Stimulated activated CD4-positive, alpha-beta T cell treated with anti-CD3 and anti-CD28 coated beads, Interleukin-1b, Interleukin-23, amount 100 ng/mL, for 48 hours (primary cell): Measurements from ENCODE around the gene IKBIP.
A peak's percentile ranks its signal among the peaks of the same experiment; 100 is the strongest.
"Not testable (repeated sequence)": the region's sequence is repeated elsewhere in the genome, so short reads cannot be mapped to it uniquely, and the experiment has no call there.

Experiments
- DNase-seq: peaks from one replicate; pipeline ENCODE4 v3.0.0-alpha.2; 2020

IKBIP gene, protein sequence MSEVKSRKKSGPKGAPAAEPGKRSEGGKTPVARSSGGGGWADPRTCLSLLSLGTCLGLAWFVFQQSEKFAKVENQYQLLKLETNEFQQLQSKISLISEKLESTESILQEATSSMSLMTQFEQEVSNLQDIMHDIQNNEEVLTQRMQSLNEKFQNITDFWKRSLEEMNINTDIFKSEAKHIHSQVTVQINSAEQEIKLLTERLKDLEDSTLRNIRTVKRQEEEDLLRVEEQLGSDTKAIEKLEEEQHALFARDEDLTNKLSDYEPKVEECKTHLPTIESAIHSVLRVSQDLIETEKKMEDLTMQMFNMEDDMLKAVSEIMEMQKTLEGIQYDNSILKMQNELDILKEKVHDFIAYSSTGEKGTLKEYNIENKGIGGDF

DNA sequence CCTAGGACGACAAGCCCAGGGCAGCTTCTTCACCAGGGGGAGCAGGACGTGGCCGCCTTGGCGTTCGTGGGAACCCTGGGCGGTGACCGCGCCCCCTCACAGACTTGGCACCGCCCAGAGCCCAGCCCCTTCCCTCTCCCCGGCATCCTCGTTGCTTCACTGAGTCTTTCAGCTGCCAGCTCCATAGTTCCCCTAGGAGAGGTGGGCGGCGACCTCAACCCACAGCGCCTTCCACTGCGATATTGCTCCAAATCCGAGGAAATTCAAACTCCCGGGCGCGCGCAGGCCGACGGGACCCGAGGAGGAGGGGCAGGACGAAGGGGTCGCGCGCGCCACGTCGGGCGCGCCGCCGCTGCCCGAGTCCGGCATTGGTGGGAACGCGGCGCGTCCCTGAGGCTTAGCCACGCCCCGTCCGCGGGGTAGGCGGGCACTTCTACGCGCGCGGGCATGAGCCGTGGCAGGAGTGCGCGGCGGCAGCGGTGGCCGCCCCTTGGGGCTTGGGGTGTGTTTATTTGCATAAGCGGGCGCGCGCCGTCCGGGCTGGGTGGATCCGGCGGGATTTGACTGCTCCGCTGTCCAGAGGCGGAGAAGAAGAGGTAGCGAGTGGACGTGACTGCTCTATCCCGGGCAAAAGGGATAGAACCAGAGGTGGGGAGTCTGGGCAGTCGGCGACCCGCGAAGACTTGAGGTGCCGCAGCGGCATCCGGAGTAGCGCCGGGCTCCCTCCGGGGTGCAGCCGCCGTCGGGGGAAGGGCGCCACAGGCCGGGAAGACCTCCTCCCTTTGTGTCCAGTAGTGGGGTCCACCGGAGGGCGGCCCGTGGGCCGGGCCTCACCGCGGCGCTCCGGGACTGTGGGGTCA lies at the start of gene IKBIP, which contains the start of gene APAF1:
Gene IKBIP, minus strand, starts transcription at position 77 of the 860 bp plus-strand sequence. CDS start 87 bp downstream, outside the sequence.
Gene APAF1, plus strand, starts transcription at position 579 of the 860 bp plus-strand sequence. CDS start 3,070 bp downstream, outside the sequence.
- peak; percentile 95 for DNase-seq

DNA sequence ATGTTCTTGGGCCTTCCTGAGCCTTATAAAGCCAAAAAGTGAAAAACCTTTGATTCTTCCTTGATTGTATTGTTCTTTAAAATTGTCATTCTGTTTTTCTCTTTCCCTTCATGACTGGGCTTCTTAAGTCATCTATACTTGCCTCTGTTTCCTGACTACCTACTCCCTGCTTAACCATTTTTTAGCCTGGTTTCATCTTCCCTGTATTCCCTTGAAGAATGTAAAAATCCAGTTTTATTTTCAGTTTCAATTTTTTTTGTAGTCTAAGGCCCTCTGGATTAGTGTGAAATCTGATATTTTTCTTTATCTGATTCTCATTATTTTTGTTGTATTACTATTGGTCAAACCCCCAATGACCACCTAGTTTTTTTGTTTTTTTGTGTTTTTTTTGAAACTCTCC lies 46.8 kb upstream of the IKBIP start:
- DNase-seq: no peak

DNA sequence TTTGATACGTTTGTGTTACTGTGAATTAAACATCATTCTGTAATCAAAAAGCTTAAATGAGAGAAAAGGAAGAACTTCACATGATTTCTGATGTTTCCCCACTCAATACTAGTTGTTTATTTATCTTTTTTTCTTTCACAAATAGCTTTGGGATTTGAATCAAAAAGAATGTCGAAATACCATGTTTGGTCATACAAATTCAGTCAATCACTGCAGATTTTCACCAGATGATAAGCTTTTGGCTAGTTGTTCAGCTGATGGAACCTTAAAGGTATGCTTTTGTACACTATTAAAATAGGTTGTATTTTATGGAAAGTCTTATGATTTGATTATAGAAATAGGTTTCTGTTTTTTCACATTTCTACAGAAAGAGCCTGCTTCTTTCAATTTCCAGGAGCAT lies 42.0 kb upstream of the IKBIP start:
- no peak for DNase-seq

DNA sequence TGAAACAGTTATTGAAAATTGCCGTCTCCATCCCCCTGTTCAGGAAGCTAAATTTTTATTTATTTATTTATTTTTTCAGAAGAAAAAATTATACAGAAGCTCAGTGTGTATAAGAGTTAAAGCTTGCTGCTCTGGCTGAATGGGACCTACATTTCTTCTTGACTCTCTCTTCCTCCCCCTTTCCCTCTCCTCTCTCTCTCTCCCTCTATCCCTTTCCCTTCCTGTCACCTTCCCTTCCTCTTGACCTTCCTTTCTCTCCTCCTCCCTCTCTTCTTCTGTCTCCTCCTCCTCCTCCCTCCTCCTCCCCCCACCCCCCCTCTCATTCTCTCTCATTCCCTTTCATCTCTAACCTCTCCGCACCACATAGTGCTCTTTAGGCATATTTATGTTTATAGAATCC lies 39.6 kb upstream of the IKBIP start:
- DNase-seq: no peak

DNA sequence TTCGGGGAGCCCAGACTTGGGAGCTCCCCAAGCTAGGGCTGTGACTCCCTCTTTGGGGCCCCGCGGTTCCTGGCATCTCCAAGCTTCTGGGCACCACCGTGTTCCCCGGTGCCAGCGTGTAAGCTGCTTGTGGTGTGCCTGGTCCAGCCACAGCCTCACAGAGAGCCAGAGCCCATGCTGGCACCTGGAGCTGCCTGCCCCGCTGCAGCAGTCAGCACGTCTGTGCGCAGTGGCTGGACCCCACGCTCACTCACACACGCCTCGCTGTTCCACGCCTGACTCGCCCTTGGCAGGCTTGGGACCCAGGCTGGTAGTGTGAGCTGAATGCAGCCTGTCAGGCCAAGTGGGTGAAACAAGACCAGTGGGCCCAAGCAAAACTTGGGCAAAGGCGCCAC lies 35.0 kb upstream of the IKBIP start:
- DNase-seq: no peak

DNA sequence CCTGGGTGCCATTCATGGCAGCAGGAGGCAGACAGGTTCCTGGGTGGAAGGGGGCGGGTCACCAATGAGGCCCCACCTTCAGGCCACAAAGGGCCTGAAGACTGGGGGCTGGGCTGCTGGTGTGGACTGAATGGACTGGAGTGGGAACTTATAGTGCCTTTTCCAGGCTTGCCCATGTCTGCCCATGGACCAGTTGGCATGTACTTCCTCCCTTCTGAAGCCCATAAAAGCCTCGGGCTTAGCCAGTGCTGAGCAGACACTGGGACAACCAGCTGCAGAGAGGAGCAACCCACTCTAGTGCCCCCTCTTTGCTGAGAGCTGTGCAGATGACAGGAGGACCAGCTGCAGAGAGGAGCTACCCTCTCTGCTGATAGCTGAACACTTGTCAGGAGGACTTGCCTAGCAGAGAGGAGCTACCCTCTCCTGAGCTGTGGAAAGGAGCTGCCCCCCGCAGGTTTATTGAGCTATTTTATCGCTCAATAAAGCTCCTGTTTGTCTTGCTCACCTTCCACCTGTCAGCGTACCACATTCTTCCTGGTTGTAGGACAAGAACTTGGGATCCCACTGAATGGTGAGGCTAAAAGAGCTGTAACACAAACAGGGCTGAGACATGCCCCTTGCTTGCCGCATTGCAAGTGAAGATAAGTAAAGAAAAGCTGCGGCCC lies 34.5 kb upstream of the IKBIP start:
- no peak for DNase-seq

DNA sequence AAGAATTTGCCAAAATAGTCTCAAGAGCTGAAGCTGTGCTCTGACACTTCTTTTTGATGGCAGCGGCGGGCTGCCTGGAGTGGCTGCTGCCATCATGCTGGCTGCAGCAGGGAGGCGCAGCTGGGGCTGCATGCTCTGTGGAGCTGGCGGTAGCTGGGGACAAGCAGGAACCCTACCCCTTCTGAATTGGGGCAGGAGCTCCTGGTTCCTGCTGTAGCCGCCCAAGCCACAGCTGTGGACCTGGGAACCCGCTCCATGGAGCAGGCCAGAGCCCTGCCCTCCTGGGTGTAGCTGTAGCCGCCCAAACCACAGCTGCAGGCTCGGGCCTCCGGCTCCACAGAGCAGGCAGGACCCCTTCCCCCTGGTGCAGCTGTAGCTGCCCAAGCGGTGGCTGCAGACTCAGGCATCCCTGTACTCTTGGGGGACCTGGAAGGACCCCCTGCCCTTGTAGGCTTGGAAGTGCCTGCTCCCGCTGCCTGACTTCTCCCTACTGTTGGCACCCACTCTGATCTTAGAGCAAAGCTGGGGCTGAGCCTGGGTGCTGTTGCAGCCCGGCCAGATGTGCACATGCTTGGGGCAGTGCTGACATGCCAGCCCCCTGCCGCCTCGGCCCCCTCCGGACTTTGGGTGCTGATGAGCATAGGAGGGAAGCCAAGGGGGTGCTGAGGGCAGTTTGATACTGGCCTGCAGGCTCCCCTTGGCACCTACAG lies 33.8 kb upstream of the IKBIP start:
- no peak for DNase-seq

DNA sequence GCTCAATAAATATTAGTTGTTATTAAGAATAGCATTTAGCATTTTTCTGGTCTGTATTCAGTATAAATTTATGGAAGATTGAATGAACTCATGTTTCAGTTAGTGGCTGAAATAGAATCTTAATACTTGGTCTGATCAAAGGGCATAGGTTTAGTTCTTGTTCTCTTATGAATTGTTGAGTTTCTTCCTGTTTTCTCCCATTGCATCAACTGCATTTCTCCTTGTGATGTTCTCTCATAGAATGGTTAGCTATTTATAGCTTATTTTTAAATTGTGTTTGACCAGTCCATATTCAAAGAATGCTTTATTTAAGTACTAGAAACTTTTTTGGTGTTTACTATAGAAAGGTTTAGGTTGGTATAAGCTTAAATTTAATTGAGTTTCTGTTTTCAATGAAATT lies 30.3 kb upstream of the IKBIP start:
- DNase-seq: no peak

DNA sequence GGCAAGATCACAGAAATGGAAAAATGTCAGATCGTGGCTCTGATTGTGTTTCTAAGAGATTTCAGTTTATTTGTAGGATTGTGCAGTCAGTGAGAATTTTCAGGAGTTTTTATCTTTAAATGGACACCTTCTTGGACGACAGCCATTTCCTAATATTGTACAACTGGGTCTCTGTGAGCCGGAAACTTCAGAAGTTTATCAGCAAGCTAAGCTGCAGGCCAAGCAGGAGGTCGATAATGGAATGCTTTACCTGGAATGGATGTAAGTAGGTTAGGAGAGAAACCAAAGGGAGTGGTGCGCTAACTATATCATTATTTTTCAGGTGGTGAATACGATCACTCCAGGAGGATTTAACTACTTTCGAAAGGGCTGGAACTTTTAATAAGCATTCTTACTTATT lies 26.9 kb upstream of the IKBIP start:
- no peak for DNase-seq

DNA sequence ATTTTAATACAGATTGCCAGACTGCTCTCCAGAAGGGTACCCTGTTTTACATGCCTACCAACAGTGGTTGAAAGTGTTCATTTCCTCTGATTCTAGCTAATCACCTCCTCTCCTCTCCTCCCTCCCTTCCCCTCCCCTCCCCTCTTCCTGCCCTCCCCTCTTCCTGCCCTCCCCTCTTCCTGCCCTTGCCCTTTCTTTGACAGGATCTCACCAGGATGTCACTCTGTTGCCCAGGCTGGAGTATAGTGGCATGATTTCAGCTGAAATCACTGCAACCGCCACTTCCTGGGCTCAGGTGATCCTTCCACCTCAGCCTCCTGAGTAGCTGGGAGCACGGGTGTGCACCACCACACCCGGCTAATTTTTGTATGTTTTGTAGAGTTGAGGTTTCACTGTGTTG lies 25.2 kb upstream of the IKBIP start:
- DNase-seq: no peak

DNA sequence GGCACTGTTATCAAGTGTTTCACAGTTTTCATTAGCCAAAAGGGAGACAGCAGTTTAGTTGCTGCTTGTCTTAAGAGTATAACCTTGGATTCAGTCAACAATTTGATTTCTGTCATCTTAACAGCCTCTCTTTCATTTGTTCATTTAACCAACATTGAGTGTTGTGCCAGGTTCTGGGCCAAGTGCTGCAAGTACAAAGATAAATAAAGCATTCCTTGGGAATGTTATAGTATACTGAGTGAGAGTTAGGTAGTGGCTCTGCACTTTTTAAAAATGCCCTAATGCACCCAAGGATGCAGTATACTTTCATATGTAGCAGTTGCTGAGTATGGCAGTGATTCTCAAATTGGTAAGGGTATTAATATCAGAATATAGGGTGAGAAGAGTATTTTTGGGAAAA lies 15.9 kb upstream of the IKBIP start:
- DNase-seq: no peak

DNA sequence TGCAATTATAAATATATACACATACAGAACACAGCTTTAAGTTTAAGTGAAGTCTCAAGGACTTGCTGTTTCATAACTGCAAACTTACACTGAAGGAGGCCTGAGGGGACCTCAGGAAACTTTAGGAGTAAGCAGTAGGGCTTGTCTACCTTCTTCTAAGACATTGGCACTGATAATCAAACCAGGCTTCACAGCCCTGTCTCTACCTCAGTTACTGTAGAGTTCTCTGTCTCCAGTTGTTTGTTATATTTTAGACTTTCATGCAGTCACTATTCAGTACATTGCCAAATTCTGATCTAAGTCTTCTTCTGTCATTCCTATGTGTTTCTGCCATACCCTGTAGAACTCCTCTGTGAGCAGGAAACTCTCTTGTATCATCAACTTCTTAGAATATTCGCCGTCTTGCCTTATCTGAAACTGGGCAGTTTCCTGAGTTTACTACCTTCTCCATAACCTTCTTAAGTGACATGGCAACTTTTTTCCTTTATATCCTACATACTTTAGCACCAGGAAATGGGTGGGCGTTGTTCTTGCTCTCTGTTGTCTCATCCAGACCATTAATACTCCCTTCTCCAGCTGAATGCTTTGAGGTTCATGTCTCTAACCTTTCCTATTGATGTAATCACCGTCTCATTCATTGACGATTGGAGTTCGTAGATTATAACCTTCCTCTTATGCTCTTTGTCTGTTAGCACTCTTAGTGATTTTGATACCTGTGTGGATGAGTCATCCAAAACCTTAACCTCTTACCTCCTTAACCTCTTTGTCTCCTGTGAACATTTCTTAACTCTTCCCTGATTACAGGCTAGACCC lies 11.9 kb upstream of the IKBIP start:
- DNase-seq: no peak

DNA sequence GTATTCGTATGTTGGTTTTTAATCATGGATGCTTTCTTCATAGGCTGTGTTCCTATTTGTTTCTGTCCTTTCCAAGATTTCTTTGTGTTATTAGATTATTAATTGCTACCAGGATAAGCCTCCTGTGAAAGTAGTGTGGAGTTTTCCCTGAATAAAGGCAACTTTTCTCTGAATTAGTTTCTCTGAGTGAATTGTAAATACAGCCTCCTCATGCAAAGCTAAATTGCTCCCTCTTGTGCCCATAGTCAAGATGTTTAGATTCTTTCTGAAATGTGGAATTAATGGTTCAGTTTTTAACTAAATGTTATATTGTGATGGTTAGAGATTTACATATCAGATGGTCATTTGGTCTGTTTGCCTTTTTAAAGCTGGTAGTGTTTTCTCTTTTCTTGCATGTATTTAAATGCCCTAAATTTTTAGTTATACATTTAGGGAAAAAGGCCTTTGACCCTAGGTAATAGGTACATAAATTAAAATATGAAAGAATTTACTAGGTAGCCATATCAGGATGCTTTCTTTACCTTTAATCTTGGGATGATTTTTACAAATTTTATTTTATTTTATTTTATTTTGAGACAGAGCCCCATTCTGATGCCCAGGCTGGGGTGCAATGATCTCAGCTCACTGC lies 9.4 kb upstream of the IKBIP start:
- DNase-seq: no peak

DNA sequence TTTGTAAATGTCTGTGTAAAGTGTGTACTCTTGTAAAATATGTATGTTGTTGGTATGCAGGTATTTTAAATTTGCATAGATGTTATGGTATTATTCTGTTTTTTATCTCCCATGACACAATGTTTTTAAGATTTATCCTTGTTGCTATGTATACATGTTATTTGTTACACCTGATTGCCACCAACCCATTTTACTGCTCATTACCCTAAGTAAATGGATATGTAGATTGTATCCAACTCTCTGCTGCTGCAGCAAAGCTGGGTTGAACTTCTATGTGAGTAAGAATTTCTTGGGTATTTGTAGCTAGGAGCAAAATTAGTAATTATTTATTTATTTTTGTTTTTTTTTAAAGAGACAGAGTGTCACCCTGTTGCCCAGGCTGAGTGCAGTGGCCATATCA lies 6.7 kb upstream of the IKBIP start:
- no peak for DNase-seq

DNA sequence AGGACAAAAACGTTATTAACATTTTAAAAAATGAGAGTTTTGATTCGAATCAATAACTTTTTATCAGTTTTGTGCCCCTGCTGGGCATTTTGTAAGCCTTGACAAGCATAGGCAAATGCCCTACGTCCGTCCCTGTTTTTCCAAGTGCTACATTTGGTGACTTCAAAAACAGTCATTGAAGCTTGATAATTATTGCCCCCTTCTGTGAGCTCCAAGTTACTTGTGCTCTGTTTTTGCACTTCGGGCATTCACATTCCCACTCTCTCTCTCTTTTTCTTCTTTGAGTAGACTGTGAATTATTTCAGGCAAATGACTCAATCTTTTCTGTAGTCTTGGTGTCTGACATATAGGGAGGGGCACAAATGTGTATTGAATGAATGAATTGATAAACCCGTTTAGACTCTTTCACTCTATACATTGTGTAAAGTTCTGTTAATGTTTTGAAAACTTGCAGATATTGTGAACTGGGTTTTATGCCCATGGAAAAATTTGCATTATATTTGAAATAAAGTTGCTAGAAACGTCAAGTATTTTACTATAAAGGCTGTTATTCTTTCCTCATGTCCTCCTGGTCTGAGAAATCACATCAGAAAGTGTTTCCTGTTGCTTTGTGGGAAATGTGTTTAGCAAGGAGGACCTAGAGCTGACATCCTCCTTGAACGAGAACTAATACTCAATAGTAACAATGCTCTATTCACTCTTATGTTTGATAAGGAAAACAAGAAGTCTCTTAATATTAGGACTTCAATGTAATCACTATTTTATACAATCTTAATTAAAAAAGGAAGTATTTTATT lies 1.9 kb upstream of the IKBIP start:
- no peak for DNase-seq

DNA sequence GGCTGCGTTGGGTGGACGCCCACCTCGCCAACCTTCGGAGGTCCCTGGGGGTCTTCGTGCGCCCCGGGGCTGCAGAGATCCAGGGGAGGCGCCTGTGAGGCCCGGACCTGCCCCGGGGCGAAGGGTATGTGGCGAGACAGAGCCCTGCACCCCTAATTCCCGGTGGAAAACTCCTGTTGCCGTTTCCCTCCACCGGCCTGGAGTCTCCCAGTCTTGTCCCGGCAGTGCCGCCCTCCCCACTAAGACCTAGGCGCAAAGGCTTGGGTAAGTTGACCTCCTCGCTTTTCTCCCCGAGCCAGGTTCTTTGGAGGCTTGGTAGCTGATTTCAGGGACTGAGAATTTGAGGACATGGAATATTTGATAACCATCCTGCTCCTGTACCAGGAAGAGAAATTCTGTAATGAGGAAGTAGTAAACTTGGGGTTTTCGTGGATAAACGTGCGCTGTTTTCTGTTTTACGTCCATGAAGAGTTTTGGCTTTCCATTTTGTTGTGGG lies 1.0 kb upstream of the IKBIP start:
- no peak for DNase-seq

DNA sequence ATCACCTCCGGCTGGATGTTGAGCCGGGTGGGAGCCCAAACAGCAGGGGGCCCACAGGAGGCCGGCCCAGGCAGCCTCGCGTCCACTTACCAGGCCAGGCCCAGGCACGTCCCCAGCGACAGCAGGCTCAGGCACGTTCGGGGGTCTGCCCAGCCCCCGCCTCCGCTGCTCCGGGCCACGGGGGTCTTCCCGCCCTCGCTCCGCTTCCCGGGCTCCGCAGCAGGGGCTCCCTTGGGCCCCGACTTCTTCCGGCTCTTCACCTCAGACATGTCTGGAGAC lies 216 bp downstream of the IKBIP start:
- DNase-seq: no peak

DNA sequence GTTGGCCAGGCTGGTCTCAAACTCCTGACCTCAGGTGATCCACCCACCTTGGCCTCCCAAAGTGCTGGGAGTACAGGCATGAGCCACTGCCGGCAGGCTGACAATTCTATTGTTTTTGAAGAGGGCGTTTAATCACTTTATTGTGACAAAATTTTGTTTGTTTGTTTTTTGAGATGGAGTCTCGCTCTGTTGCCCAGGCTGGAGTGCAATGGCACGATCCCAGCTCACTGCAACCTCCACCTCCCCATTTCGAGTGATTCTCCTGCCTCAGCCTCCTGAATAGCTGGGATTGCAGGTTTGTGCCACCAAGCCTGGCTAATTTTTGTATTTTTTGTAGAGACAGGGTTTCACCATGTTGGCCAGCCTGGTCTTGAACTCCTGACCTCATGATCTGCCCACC lies 1.8 kb downstream of the IKBIP start:
- DNase-seq: not testable (repeated sequence)

DNA sequence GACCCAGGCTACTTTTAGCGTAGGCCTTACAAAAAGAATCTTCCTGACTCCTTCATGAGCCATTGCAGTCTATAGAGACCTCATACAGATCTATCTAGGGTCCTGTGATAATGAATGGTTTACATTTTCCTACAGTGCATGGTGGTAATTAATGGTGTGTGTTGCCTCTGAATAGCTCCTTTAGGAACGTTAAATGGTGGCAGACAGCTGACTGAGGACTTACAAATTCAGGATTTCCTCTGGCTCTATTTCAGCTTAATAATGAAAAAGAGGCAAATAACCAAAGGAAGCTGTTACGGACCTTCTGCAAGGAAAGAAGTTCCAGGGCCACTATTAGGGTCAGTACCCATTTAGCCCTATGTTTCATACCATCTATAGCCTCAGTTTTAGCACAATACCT lies 5.1 kb downstream of the IKBIP start:
- no peak for DNase-seq

DNA sequence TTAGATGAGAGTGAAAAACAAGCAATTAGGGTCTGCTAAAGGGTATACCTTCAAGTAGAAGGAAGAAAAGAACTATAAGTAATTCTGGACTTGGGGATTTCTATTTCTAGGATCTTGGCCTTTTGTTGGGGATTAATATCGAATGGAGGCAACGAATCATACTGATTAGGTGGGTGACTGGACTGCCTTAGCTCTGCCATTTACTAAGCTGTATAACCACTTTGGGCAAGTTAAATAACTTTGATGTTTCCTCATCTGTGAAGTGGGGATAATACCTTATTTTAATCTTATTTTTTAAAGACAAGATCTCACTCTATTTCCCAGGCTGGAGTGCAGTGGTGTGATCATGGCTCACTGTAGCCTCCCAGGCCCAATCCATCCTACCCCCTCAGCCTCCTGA lies 6.6 kb downstream of the IKBIP start:
- DNase-seq: no peak

DNA sequence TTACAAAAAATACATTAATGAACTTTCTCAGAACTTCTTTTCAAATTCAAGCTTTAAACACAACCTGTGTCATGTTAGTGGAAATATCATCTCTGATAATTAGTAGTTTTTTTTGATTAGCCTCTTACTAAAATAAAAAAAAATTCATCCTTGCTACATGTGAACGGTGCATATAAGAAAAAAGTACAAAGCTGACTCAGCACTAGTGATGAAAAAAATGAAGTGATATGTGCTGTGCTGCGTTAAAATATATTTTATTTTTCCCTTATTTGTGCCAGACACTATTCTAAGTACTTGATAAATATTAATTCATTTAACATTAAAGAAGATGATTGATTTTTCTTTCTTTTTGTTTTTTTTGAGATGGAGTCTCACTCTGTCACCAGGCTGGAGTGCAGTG lies 7.5 kb downstream of the IKBIP start:
- no peak for DNase-seq
